ENCODE data around the gene STYK1.
"Not testable (repeated sequence)": the region's sequence is repeated elsewhere in the genome, so short reads cannot be mapped to it uniquely, and the experiment has no call there.

The STYK1 gene

GRCh38 chr12:10664499-10664898 is 9.4 kb downstream of the STYK1 start:
- peaks cover 0 to 18% (median 7%) of the 10 kb centered on the region in 4 experiments for H3K4me1 ChIP-seq (ENCODE audit: control extremely low read depth in 1 of 4, control insufficient read depth in 4 of 4, insufficient read depth in 4 of 4, low read length in 3 of 4)
- 100% methylated on average over 1 of the region's 2 CpGs for WGBS (ENCODE audit: insufficient coverage)
- DNase-seq, result no peak
- no peak overlapping the region for H3K4me3 ChIP-seq (ENCODE audit: control insufficient read depth in 1 of 7, extremely low read depth in 1 of 7, insufficient read depth in 4 of 7, low read depth in 2 of 7, low read length in 6 of 7)
- ChIA-PET POLR2A (no interaction called here), CTCF (no interaction called here)
- H3K27ac ChIP-seq (ENCODE audit: insufficient read depth in 1 of 2, low read depth in 1 of 2, low read length in 2 of 2, poor library complexity in 1 of 2, severe bottlenecking in 2 of 2), result no peak overlapping the region
- H3K36me3 ChIP-seq (ENCODE audit: control insufficient read depth in 4 of 4, insufficient read depth in 4 of 4, low read length in 3 of 4), result peaks cover 0 to 4% (median 0%) of the 10 kb centered on the region in 4 experiments
- H3K27me3 ChIP-seq (replicated peaks in 2 of 5; ENCODE audit: control insufficient read depth in 4 of 5, insufficient read depth in 5 of 5, low read length in 4 of 5), result no peaks in the 10 kb centered on the region
- no peaks in the 10 kb centered on the region for H3K9me3 ChIP-seq (ENCODE audit: control extremely low read depth in 1 of 5, control insufficient read depth in 4 of 5, insufficient read depth in 2 of 5, low read depth in 1 of 5, low read length in 4 of 5)

- Histone ChIP-seq H3K36me3 (ENCODE audit: control insufficient read depth in 4 of 4, insufficient read depth in 4 of 4, low read length in 3 of 4) (peaks cover 0 to 4% (median 0%) of the 10 kb centered on the region in 4 experiments), H3K4me1 (ENCODE audit: control extremely low read depth in 1 of 4, control insufficient read depth in 4 of 4, insufficient read depth in 4 of 4, low read length in 3 of 4) (peaks cover 0 to 15% (median 5%) of the 10 kb centered on the region in 4 experiments), H3K4me3 (ENCODE audit: control insufficient read depth in 1 of 7, extremely low read depth in 1 of 7, insufficient read depth in 4 of 7, low read depth in 2 of 7, low read length in 6 of 7) (no peak overlapping the region), H3K27ac (ENCODE audit: insufficient read depth in 1 of 2, low read depth in 1 of 2, low read length in 2 of 2, poor library complexity in 1 of 2, severe bottlenecking in 2 of 2) (no peak overlapping the region), H3K9me3 (ENCODE audit: control extremely low read depth in 1 of 5, control insufficient read depth in 4 of 5, insufficient read depth in 2 of 5, low read depth in 1 of 5, low read length in 4 of 5) (peaks cover 0 to 4% (median 1%) of the 10 kb centered on the region in 5 experiments), H3K27me3 (replicated peaks in 2 of 5; ENCODE audit: control insufficient read depth in 4 of 5, insufficient read depth in 5 of 5, low read length in 4 of 5) (no peaks in the 10 kb centered on the region)
- DNase-seq, result no peak
- CTCF ChIA-PET, result interaction anchor here (0.9 kb wide), 1 partner anchor 9 kb away, joined by 3 read pairs; no protein-coding TSS in a partner anchor
- WGBS (ENCODE audit: insufficient coverage), result 100% methylated on average over 3 of the region's 3 CpGs
- POLR2A ChIA-PET, result no interaction called here
Observed at GRCh38 chr12:10663869-10664268, 10.0 kb downstream of the STYK1 start.

DNA sequence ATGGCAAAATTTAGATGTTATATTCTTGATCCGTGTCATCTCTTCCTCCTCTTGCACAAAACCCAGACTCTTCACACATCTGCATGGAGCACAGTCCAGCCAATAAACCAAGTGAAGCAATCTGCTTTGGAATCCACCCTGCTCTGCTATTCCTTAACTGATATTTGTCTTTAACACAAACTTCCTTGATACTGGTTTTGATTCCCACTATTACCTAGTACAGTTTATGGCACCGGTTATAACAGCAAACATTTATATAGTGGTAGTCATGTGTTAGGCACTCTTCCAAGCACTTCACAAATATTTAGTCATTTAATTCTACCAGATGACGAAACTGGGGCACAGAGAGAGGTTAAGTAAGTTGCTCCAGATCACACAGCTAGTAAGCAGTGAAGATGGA is 12.5 kb downstream of the STYK1 start:
- DNase-seq, result no peak
- no peaks in the 10 kb centered on the region for H3K27me3 ChIP-seq (replicated peaks in 2 of 5; ENCODE audit: control insufficient read depth in 4 of 5, insufficient read depth in 5 of 5, low read length in 4 of 5)
- no CpG with 5 or more reads among the region's 3 CpGs for WGBS (ENCODE audit: insufficient coverage)
- ChIA-PET CTCF (no interaction called here), POLR2A (no interaction called here)
- peaks cover 0 to 14% (median 5%) of the 10 kb centered on the region in 5 experiments for H3K9me3 ChIP-seq (ENCODE audit: control extremely low read depth in 1 of 5, control insufficient read depth in 4 of 5, insufficient read depth in 2 of 5, low read depth in 1 of 5, low read length in 4 of 5)
- peaks cover 0 to 4% (median 0%) of the 10 kb centered on the region in 4 experiments for H3K36me3 ChIP-seq (ENCODE audit: control insufficient read depth in 4 of 4, insufficient read depth in 4 of 4, low read length in 3 of 4)
- H3K4me3 ChIP-seq (ENCODE audit: control insufficient read depth in 1 of 7, extremely low read depth in 1 of 7, insufficient read depth in 4 of 7, low read depth in 2 of 7, low read length in 6 of 7), result no peak overlapping the region
- no peaks in the 10 kb centered on the region for H3K4me1 ChIP-seq (ENCODE audit: control extremely low read depth in 1 of 4, control insufficient read depth in 4 of 4, insufficient read depth in 4 of 4, low read length in 3 of 4)
- no peak overlapping the region for H3K27ac ChIP-seq (ENCODE audit: insufficient read depth in 1 of 2, low read depth in 1 of 2, low read length in 2 of 2, poor library complexity in 1 of 2, severe bottlenecking in 2 of 2)

DNA sequence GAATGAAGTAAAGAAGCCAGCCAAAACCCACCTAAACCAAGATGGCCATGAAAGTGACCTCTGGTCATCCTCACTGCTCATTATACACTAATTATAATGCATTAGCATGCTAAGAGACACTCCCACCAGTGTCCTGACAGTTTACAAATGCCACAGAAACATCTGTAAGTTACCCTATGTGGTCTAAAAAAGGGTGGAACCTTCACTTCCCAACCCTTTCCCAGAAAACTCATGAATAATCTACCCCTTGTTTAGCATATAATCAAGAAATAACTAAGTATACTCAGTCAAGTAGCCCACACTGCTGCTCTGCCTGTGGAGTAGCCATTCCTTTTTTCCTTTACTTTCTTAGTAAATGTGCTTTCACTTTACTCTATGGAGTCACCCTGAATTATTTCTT is 19.8 kb downstream of the STYK1 start:
- Histone ChIP-seq H3K9me3 (ENCODE audit: control extremely low read depth in 1 of 5, control insufficient read depth in 4 of 5, insufficient read depth in 2 of 5, low read depth in 1 of 5, low read length in 4 of 5) (peaks cover 0 to 14% (median 5%) of the 10 kb centered on the region in 5 experiments), H3K4me1 (ENCODE audit: control extremely low read depth in 1 of 4, control insufficient read depth in 4 of 4, insufficient read depth in 4 of 4, low read length in 3 of 4) (peaks cover 0 to 2% (median 0%) of the 10 kb centered on the region in 4 experiments), H3K36me3 (ENCODE audit: control insufficient read depth in 4 of 4, insufficient read depth in 4 of 4, low read length in 3 of 4) (no peaks in the 10 kb centered on the region), H3K27me3 (replicated peaks in 2 of 5; ENCODE audit: control insufficient read depth in 4 of 5, insufficient read depth in 5 of 5, low read length in 4 of 5) (no peaks in the 10 kb centered on the region), H3K27ac (ENCODE audit: insufficient read depth in 1 of 2, low read depth in 1 of 2, low read length in 2 of 2, poor library complexity in 1 of 2, severe bottlenecking in 2 of 2) (no peak overlapping the region), H3K4me3 (ENCODE audit: control insufficient read depth in 1 of 7, extremely low read depth in 1 of 7, insufficient read depth in 4 of 7, low read depth in 2 of 7, low read length in 6 of 7) (no peak overlapping the region)
- POLR2A ChIA-PET, result no interaction called here
- CTCF ChIA-PET, result no interaction called here
- DNase-seq, result no peak

GRCh38 chr12:10652192-10652591 is 21.7 kb downstream of the STYK1 start:
- ChIA-PET POLR2A (no interaction called here), CTCF (no interaction called here)
- Histone ChIP-seq H3K27ac (ENCODE audit: insufficient read depth in 1 of 2, low read depth in 1 of 2, low read length in 2 of 2, poor library complexity in 1 of 2, severe bottlenecking in 2 of 2) (no peak overlapping the region), H3K4me1 (ENCODE audit: control extremely low read depth in 1 of 4, control insufficient read depth in 4 of 4, insufficient read depth in 4 of 4, low read length in 3 of 4) (peaks cover 0 to 2% (median 0%) of the 10 kb centered on the region in 4 experiments), H3K36me3 (ENCODE audit: control insufficient read depth in 4 of 4, insufficient read depth in 4 of 4, low read length in 3 of 4) (no peaks in the 10 kb centered on the region), H3K4me3 (ENCODE audit: control insufficient read depth in 1 of 7, extremely low read depth in 1 of 7, insufficient read depth in 4 of 7, low read depth in 2 of 7, low read length in 6 of 7) (no peak overlapping the region), H3K27me3 (replicated peaks in 2 of 5; ENCODE audit: control insufficient read depth in 4 of 5, insufficient read depth in 5 of 5, low read length in 4 of 5) (no peaks in the 10 kb centered on the region), H3K9me3 (ENCODE audit: control extremely low read depth in 1 of 5, control insufficient read depth in 4 of 5, insufficient read depth in 2 of 5, low read depth in 1 of 5, low read length in 4 of 5) (peaks cover 0 to 13% (median 5%) of the 10 kb centered on the region in 5 experiments)
- peak in 1 of 3 donors; percentile 10 for DNase-seq
- 75% methylated on average over 1 of the region's 3 CpGs for WGBS (ENCODE audit: insufficient coverage)

DNA sequence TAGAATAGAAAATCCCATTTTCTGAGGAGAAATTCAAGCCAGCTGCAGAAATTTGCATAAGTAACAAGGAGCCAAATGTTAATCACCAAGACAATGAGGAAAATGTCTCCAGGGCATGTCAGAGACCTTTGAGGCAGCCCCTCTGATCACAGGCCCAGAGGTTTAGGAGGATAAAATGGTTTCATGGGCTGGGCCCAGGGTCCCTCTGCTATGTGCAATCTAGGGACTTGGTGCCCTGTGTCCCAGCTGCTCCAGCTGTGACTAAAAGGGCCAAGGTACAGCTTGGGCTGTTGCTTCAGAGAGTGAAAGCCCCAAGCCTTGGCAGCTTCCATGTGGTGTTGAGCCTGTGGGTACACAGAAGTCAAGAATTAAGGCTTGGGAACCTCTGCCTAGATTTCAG is 27.3 kb downstream of the STYK1 start:
- H3K27ac ChIP-seq (ENCODE audit: insufficient read depth in 1 of 2, low read depth in 1 of 2, low read length in 2 of 2, poor library complexity in 1 of 2, severe bottlenecking in 2 of 2); H3K4me1 ChIP-seq (ENCODE audit: control extremely low read depth in 1 of 4, control insufficient read depth in 4 of 4, insufficient read depth in 4 of 4, low read length in 3 of 4); H3K27me3 ChIP-seq (replicated peaks in 2 of 5; ENCODE audit: control insufficient read depth in 4 of 5, insufficient read depth in 5 of 5, low read length in 4 of 5); DNase-seq; POLR2A ChIA-PET; H3K4me3 ChIP-seq (ENCODE audit: control insufficient read depth in 1 of 7, extremely low read depth in 1 of 7, insufficient read depth in 4 of 7, low read depth in 2 of 7, low read length in 6 of 7): not testable (repeated sequence)
- Histone ChIP-seq H3K9me3 (ENCODE audit: control extremely low read depth in 1 of 5, control insufficient read depth in 4 of 5, insufficient read depth in 2 of 5, low read depth in 1 of 5, low read length in 4 of 5) (peaks cover 4 to 22% (median 14%) of the 10 kb centered on the region in 5 experiments), H3K36me3 (ENCODE audit: control insufficient read depth in 4 of 4, insufficient read depth in 4 of 4, low read length in 3 of 4) (peaks cover 0 to 10% (median 1%) of the 10 kb centered on the region in 4 experiments)
- CTCF ChIA-PET, result interaction anchor here (1.2 kb wide), 1 partner anchor 10 kb away, joined by 3 read pairs; no protein-coding TSS in a partner anchor

- no peaks in the 10 kb centered on the region for H3K27me3 ChIP-seq (replicated peaks in 2 of 5; ENCODE audit: control insufficient read depth in 4 of 5, insufficient read depth in 5 of 5, low read length in 4 of 5)
- no peak overlapping the region for H3K4me3 ChIP-seq (ENCODE audit: control insufficient read depth in 1 of 7, extremely low read depth in 1 of 7, insufficient read depth in 4 of 7, low read depth in 2 of 7, low read length in 6 of 7)
- WGBS (ENCODE audit: insufficient coverage), result 50% methylated on average over 4 of the region's 4 CpGs
- no peaks in the 10 kb centered on the region for H3K4me1 ChIP-seq (ENCODE audit: control extremely low read depth in 1 of 4, control insufficient read depth in 4 of 4, insufficient read depth in 4 of 4, low read length in 3 of 4)
- H3K9me3 ChIP-seq (ENCODE audit: control extremely low read depth in 1 of 5, control insufficient read depth in 4 of 5, insufficient read depth in 2 of 5, low read depth in 1 of 5, low read length in 4 of 5), result peaks cover 4 to 22% (median 14%) of the 10 kb centered on the region in 5 experiments
- H3K27ac ChIP-seq (ENCODE audit: insufficient read depth in 1 of 2, low read depth in 1 of 2, low read length in 2 of 2, poor library complexity in 1 of 2, severe bottlenecking in 2 of 2), result no peak overlapping the region
- no peak for DNase-seq
- ChIA-PET POLR2A (no interaction called here), CTCF (no interaction called here)
- peaks cover 0 to 16% (median 1%) of the 10 kb centered on the region in 4 experiments for H3K36me3 ChIP-seq (ENCODE audit: control insufficient read depth in 4 of 4, insufficient read depth in 4 of 4, low read length in 3 of 4)
Observed at GRCh38 chr12:10645910-10646309, 27.9 kb downstream of the STYK1 start.

Measured in common myeloid progenitor, CD34-positive (primary cell).